ENCODE measurements around the gene STAG3. TPM values are rescaled to one million over a fixed set of nuclear protein-coding genes. Genes with fewer than 3 reads are reported as not detected.

Gene STAG3
- total and polyA plus RNA-seq, 9 of the 15 experiments (the other 6 are each of a cell fraction or from before 2014, with no cell fraction given), result 0.54 to 2.5 (median 1.7) TPM

- TF ChIP-seq, protein P1, sequence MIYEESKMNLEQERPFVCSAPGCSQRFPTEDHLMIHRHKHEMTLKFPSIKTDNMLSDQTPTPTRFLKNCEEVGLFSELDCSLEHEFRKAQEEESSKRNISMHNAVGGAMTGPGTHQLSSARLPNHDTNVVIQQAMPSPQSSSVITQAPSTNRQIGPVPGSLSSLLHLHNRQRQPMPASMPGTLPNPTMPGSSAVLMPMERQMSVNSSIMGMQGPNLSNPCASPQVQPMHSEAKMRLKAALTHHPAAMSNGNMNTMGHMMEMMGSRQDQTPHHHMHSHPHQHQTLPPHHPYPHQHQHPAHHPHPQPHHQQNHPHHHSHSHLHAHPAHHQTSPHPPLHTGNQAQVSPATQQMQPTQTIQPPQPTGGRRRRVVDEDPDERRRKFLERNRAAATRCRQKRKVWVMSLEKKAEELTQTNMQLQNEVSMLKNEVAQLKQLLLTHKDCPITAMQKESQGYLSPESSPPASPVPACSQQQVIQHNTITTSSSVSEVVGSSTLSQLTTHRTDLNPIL (CRISPR knock-in tag; IDR thresholded peaks at IDR 0.05), result no peak
- TF ChIP-seq MAFG (tag; conservative IDR thresholded peaks at IDR 0.05) (no peak), MEF2A (IDR thresholded peaks at IDR 0.05; ENCODE audit: control insufficient read depth, low read depth, low read length) (no peak), MXD1 (CRISPR knock-in tag; IDR thresholded peaks at IDR 0.05; ENCODE audit: borderline replicate concordance, poor library complexity, severe bottlenecking) (no peak), ADNP (tag; IDR thresholded peaks at IDR 0.05) (no peak), EP400 (IDR thresholded peaks at IDR 0.05) (peak; percentile 60; the same call in 1 of the 2 replicates), GATAD2B (IDR thresholded peaks at IDR 0.05; ENCODE audit: borderline replicate concordance) (no peak), NR2F6 (CRISPR knock-in tag; IDR thresholded peaks at IDR 0.05) (no peak), NCOA6 (IDR thresholded peaks at IDR 0.05) (no peak), RBM14 (IDR thresholded peaks at IDR 0.05; ENCODE audit: borderline replicate concordance, insufficient read depth, low read depth, low read length) (no peak), LEF1 (IDR thresholded peaks at IDR 0.05) (no peak), POLR2AphosphoS2 (IDR thresholded peaks at IDR 0.05; ENCODE audit: low read length) (no peak), NFE2L1 (tag; IDR thresholded peaks at IDR 0.05; ENCODE audit: borderline replicate concordance, low read depth) (no peak), NR2C2 (CRISPR knock-in tag; IDR thresholded peaks at IDR 0.05) (peak; percentile 81), NR2C2 (tag; IDR thresholded peaks at IDR 0.05) (no peak), GTF2E2 (tag; IDR thresholded peaks at IDR 0.05) (no peak), ZNF408 (CRISPR knock-in tag; IDR thresholded peaks at IDR 0.05; ENCODE audit: low read depth) (no peak), ILK (tag; IDR thresholded peaks at IDR 0.05; ENCODE audit: borderline replicate concordance, low read depth) (no peak), DPF2 (IDR thresholded peaks at IDR 0.05) (no peak)
- TF ChIP-seq, protein P2, sequence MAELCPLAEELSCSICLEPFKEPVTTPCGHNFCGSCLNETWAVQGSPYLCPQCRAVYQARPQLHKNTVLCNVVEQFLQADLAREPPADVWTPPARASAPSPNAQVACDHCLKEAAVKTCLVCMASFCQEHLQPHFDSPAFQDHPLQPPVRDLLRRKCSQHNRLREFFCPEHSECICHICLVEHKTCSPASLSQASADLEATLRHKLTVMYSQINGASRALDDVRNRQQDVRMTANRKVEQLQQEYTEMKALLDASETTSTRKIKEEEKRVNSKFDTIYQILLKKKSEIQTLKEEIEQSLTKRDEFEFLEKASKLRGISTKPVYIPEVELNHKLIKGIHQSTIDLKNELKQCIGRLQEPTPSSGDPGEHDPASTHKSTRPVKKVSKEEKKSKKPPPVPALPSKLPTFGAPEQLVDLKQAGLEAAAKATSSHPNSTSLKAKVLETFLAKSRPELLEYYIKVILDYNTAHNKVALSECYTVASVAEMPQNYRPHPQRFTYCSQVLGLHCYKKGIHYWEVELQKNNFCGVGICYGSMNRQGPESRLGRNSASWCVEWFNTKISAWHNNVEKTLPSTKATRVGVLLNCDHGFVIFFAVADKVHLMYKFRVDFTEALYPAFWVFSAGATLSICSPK (IDR thresholded peaks at IDR 0.05; ENCODE audit: borderline replicate concordance), result no peak
- TF ChIP-seq, protein P3, sequence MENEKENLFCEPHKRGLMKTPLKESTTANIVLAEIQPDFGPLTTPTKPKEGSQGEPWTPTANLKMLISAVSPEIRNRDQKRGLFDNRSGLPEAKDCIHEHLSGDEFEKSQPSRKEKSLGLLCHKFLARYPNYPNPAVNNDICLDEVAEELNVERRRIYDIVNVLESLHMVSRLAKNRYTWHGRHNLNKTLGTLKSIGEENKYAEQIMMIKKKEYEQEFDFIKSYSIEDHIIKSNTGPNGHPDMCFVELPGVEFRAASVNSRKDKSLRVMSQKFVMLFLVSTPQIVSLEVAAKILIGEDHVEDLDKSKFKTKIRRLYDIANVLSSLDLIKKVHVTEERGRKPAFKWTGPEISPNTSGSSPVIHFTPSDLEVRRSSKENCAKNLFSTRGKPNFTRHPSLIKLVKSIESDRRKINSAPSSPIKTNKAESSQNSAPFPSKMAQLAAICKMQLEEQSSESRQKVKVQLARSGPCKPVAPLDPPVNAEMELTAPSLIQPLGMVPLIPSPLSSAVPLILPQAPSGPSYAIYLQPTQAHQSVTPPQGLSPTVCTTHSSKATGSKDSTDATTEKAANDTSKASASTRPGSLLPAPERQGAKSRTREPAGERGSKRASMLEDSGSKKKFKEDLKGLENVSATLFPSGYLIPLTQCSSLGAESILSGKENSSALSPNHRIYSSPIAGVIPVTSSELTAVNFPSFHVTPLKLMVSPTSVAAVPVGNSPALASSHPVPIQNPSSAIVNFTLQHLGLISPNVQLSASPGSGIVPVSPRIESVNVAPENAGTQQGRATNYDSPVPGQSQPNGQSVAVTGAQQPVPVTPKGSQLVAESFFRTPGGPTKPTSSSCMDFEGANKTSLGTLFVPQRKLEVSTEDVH (IDR thresholded peaks at IDR 0.05; ENCODE audit: low read depth, partially characterized antibody), result no peak
Measured at GRCh38 chr7:100177045-100178001, at the start of gene STAG3, which contains the start of gene GPC2 (continued).

Measured in K562 (cell line).